ENCODE results near the gene KRTAP10-7.
"Not testable (repeated sequence)": the region's sequence is repeated elsewhere in the genome, so short reads cannot be mapped to it uniquely, and the experiment has no call there.

DNA sequence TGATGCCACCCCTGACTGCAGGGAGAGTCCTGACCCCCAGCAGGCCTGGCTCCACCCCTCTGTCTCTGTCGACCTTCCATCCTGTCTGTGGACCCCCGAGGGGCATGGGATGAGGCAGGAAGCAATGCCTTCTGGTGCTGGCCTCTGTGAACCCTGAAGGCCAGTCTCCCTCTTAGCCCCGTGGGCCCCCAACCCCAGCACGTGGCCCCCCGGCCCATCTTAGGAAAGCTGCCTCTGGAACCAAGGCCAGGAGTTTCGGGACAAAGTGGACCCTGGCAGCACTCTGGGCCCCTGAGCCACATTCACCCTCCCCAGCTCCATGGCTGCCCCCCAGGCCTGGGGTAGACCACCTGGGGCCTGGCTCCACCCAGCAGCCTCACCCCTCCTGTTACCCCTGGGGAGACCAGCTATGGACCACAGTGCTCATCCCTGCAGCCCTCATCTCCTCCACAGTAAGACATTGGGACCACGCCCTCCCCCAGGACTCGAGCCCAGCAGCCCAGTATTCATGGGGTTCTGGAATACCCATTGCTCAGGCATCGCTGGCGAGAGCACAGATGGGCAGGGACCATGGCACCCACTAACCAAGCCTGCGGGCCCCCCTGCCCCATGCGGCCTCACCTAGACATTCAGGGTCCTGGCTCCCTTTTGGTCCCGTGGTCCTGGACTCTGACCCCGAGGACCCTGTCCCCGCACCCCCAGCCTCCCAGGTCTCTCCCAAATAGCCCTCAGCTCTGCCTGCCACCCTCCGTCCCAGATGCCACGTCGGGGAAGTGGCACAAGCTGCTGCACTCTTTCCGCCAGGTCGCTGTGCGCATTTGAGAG, 38.3 kb downstream of the KRTAP10-7 start:
- not testable (repeated sequence) for TF ChIP-seq CTCF (conservative IDR thresholded peaks at IDR 0.05 in 1 of 2, IDR thresholded peaks at IDR 0.05 in 1 of 2; ENCODE audit: low read depth in 1 of 2, low read length in 2 of 2); EZH2 (IDR thresholded peaks at IDR 0.05; ENCODE audit: low read length, missing control alignments)
